Stimulated activated naive CD4-positive, alpha-beta T cell treated with Interleukin-2 at 50 U/mL for 16 hours (primary cell): ENCODE results near the gene RXRA.

Experiments used
- DNase-seq: peaks from one replicate; lab custom pipeline; 2025; lab: John Stamatoyannopoulos, UW

Gene RXRA

DNA sequence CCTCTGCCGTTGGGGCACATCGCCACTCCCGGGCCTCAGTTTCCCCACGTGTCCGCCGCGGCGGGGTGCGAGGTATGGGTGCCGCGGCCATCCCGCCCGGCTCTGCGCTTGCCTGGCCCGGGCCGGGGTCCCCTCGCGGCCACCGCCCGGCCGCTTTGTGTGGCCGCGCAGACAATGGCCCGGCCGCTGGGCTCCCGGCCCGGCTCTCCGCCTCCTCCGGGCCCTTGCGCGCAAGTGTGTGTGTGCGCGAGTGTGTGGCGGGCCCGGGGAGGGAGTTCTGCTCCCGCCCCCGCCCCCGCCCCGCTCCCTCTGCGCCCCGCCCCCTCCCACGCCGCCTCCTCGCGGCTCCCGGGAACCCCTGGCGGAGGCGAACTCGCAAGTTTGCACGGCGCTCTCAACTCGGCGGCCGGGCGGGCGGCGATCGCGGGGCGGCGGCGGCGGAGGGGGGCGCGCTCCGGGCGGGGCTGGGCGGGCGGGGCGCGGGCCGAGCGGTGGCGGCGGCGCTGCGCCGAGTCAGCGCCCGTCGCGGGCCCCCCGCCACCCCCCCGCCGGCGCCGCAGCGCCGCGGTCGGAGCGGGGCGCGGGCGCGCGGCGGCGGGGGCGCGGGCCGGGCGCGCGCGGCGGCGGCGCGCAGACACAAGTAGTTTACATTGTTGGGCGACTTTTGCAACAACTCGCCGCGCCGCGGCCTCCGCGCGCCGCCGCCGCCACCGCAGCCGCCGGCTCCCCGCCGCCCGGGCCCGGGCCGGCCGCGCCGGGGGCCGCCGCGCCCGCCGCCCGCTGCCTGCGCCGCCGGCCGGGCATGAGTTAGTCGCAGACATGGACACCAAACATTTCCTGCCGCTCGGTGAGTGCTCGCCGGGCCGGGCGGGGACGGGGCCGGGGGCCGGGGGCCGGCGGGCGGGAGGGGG lies at the start of gene RXRA:
Gene RXRA, plus strand, starts transcription at position 643 of the 911 bp plus-strand sequence. Its CDS starts 177 bp downstream, at position 820.
- peak; percentile 60 for DNase-seq

DNA sequence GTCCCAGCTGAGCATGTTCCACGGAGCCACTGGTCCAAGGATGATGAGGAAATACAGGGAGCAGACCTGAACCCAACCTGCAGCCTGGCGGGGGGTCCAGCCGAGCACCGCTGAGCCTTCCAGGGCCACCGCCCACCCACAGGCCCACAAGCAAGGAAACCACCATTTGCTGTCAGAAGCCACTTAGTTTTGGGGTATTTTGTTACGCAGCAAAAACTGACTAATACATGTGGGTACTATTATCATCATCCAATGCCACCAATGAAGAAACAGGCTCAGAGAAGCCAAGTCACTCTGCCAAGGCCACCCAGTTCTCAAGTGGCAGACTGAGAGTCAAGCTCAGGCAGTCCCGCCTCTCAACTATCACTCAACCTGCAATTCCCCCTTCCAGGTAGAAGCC lies 48.0 kb upstream of the RXRA start:
- DNase-seq, result no peak

DNA sequence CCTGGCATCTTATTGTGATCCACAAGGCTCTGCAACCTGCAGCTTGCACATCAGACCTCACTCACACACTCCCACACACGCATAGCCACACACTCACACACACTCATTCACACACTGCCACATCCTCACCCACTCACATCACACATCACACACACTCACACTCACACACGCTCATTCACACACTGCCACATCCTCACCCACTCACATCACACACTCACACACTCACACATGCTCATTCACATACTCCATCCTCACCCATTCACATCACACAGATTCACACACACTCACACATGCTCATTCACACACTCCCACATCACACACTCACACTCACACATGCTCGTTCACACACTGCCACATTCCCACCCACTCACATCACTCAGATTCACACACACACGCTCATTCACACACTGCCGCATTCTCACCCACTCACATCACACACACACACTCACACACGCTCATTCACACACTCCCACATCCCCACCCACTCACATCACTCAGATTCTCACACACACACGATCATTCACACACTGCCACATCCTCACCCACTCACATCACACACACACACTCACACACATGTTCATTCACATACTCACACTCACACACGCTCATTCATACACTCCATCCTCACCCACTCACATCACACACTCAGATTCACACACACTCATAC lies 47.1 kb upstream of the RXRA start:
- no peak for DNase-seq

GRCh38 chr9:134282138-134282650 lies 44.1 kb upstream of the RXRA start:
- DNase-seq, result no peak

GRCh38 chr9:134283111-134283515 lies 43.1 kb upstream of the RXRA start:
- no peak for DNase-seq

GRCh38 chr9:134283692-134284265 lies 42.5 kb upstream of the RXRA start:
- DNase-seq, result no peak

DNA sequence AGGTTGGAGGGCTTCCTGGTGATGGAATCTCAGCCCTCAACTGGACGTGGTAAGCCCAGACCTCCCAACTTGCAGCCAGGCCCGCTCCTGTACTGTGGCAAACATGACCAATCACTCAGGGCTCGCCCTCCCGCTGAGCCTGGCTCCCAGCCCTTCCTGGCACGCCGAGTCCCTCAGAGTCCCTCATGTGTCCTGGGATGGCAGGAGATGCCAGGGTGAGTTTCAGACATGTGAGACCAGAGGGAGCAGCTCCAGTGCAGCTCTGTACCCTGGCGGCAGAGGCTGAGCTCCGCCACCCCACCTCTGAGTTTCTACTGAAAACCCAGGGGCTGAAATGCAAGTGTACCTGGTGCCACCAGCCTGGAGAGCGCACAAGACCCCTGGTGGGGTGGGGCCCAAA lies 42.0 kb upstream of the RXRA start:
- no peak for DNase-seq

GRCh38 chr9:134284741-134285140 lies 41.5 kb upstream of the RXRA start:
- no peak for DNase-seq

- no peak for DNase-seq
These were observed 40.9 kb upstream of the RXRA start for GRCh38 chr9:134285215-134285845.

- no peak for DNase-seq
These were observed 39.6 kb upstream of the RXRA start for GRCh38 chr9:134286471-134287245.

- DNase-seq, result no peak
These were observed 38.4 kb upstream of the RXRA start for GRCh38 chr9:134287591-134288491.

- no peak for DNase-seq
These were observed 37.5 kb upstream of the RXRA start for GRCh38 chr9:134288746-134289145.

- DNase-seq, result no peak
These were observed 36.9 kb upstream of the RXRA start for GRCh38 chr9:134289241-134289875.

GRCh38 chr9:134290603-134291451 lies 35.4 kb upstream of the RXRA start:
- DNase-seq, result no peak

DNA sequence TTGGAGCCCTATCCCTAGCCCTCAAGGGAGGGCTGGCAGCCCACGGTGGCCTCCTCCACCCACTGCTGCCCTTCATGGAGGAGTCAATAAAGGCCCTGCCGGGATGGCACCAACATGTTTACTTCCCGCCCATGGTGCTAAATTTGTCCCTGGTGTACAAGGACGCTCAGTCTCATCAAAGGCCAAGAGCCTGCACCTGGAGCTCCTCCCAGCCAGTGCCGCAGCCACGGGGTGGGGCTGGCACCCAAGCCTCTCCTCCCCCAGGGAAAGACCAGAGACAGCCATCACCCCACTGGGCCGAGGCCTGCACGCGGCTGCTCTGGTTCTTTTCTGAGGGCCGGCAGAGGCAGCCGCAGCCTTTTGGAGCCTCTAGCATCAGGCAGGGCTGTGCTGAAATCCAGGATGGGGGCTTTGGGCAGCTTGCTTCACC lies 34.8 kb upstream of the RXRA start:
- DNase-seq, result no peak

- no peak for DNase-seq
These were observed 34.0 kb upstream of the RXRA start for GRCh38 chr9:134291961-134292871.

- DNase-seq, result no peak
These were observed 33.2 kb upstream of the RXRA start for GRCh38 chr9:134293031-134293521.
